AG09309 (cell line): ENCODE data around the gene PRPF31.
A peak's percentile ranks its signal among the peaks of the same experiment; 100 is the strongest.

Source experiments
- DNase-seq: peaks from one replicate; pipeline ENCODE4 v3.0.0-alpha.2; 2010; ENCODE audit warnings: low read depth
- H3K4me3 ChIP-seq: 2 replicates; pipeline ENCODE4 v1.5.1; 2011; ENCODE audit warnings: mild to moderate bottlenecking, low read depth, low read length, moderate library complexity; ENCODE audit not compliant: control insufficient read depth
- TF ChIP-seq, protein P1 (sequence below): IDR thresholded peaks from 2 replicates; pipeline ENCODE4 v1.5.1; 2011; ENCODE audit warnings: mild to moderate bottlenecking, low read depth, low read length, inconsistent platforms; ENCODE audit not compliant: insufficient read depth, control insufficient read depth; ENCODE audit errors: missing control alignments

The PRPF31 gene

DNA sequence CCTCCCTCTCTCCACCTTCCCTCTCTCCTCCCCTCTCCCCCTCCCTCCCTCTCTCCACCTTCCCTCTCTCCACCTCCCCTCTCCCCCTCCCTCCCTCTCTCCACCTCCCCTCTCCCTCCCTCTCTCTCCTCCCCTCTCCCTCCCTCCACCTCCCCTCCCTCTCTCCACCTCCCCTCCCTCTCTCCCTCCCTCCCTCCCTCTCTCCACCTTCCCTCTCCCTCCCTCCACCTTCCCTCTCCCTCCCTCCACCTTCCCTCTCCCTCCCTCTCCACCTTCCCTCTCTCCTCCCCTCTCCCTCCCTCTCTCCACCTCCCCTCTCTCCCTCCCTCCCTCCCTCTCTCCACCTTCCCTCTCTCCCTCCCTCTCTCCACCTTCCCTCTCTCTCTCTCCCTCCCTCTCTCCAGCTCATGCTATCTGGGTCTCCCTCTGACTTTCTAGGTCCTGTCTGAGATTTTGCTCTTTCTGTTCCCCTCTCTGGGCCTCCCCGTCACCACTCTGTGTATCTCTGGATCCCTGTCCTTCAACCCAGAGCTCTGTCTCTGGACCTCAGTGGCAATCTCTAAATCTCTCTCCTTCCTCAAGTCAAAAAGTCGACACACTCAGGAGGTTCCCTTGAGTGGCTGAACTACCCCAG lies 18.5 kb downstream of the PRPF31 start:
- no peak for DNase-seq
- TF ChIP-seq, protein P1, sequence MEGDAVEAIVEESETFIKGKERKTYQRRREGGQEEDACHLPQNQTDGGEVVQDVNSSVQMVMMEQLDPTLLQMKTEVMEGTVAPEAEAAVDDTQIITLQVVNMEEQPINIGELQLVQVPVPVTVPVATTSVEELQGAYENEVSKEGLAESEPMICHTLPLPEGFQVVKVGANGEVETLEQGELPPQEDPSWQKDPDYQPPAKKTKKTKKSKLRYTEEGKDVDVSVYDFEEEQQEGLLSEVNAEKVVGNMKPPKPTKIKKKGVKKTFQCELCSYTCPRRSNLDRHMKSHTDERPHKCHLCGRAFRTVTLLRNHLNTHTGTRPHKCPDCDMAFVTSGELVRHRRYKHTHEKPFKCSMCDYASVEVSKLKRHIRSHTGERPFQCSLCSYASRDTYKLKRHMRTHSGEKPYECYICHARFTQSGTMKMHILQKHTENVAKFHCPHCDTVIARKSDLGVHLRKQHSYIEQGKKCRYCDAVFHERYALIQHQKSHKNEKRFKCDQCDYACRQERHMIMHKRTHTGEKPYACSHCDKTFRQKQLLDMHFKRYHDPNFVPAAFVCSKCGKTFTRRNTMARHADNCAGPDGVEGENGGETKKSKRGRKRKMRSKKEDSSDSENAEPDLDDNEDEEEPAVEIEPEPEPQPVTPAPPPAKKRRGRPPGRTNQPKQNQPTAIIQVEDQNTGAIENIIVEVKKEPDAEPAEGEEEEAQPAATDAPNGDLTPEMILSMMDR = no peak
- H3K4me3 ChIP-seq = no peak overlapping the region

DNA sequence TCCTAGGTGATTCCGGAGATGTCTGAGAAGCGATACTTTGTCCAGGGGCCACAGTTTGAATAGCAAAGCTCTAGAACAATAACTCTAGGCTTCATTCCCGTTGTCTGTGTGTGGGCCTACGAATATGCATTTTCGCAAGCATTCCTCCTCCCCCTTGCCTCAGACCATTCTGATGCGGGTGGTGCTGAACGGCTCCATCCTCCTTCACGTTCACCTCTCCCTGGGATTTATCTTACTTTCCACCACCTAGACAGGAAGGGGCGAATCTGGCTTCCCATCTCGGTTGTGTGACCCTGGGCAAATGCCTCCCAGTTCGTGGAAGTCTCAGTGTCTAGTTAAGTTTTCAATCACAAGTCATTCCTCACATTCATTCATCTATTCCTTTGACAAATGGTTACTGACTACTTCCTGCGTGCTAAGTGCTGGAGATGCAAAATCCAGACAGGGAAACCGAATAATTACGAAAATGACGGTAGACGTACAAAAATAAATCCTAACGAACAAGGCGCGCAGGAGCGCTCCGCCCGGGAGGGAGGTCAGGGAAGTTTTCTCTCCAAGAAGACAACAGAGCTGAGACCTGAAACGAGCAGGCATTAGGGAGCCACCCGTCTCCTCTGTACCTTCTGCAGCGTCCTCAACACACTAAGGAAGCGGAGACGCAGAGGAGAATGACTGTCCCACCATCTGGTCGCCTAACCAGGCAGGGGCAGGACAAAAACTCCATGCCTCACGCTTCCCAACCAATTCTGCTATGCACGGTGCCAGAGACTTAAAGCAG lies 20.7 kb downstream of the PRPF31 start:
- TF ChIP-seq, protein P1 = no peak
- no peak for DNase-seq

DNA sequence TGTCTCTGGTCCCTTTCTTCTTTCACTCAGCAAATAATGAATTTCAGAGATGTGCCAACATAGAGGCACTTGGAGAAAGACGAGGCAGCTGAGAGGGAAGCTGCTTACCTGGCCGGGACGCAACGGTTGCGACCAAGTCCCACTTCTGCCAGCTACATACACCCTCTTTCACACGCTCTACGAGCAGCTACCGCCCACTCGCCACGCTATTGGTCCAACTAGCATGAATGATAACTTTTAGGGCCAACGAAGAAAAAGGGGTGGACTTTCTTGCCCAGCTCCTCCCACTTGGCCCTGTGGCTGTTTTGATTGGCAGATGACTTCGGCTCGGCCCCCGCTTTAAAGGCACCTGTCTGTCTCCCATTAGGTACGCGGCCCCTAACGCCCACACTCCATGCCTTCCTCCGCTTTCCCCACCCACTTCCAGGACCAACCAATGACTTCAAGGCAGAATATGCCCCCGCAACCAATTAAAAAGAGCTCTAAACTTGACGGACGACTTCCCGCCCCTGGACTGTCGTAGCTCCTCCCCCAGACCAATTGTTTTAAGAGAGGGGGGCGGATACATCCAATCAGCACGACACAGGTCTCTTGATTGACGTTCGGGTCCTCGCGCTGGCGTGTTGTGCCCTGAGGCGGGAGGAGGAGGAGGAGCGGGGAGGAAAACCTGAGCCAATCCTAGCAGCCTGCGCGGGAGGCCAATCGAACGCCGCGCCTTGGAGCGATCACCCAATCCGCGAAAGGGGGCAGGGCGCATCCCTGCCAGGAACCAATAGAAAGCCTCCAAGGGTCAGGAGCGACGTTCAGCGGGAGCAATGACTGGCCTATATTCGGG lies 21.5 kb downstream of the PRPF31 start:
- TF ChIP-seq, protein P1 = no peak
- H3K4me3 ChIP-seq = peak overlapping the region; percentile 66

More for the DNA sequence above, 20.7 kb downstream of the PRPF31 start:
- peak overlapping the region; percentile 31 for H3K4me3 ChIP-seq

DNA sequence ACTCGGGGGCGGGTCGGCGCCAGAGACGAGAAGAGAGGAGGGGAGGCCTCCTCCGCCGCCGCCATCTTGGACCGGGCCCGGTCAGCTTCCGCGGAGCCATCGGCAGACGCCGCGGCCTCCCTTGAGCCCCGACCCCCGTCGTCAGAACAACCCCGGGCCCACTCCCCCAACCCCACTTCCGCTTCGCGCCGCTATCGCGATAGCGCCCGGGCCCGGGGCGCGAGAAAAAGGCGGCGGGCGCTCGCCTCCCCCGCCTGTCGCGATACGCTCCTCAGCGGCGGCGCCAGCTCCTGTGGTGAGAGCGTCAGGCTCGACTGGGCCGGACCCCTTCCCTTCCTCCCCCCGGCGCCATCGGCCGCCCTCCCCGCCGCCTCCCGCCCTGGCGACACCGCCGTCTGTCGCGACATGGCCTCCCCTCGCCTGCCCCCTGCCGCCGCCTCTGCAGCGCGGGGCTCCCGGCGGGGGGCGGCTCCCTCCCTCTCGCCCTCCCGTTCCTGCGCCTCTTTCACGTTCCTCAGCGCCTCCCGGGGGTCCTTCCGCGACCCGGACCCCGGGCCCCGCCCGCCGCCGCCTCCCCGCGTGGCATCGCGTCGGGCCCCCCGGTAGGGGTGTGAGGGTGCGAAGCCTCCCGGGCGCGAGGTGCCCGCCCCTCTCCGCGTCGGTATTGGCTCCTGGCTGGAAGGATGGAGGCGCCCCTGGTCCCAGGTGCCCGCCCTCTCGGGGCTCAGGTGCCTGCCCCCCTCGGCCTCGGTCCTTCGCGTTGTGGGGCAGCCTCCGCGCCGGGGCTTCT lies 22.3 kb downstream of the PRPF31 start, which contains the start of gene CNOT3:
Gene CNOT3, plus strand, starts transcription at position 64 of the 790 bp plus-strand sequence. CDS start 5,217 bp downstream, outside the sequence.
- TF ChIP-seq, protein P1 = peak; percentile 8
- DNase-seq = no peak
- H3K4me3 ChIP-seq = peak within 1 kb of the TSS; percentile 66

More for the DNA sequence above, 21.5 kb downstream of the PRPF31 start:
- peak; percentile 100 for DNase-seq

DNA sequence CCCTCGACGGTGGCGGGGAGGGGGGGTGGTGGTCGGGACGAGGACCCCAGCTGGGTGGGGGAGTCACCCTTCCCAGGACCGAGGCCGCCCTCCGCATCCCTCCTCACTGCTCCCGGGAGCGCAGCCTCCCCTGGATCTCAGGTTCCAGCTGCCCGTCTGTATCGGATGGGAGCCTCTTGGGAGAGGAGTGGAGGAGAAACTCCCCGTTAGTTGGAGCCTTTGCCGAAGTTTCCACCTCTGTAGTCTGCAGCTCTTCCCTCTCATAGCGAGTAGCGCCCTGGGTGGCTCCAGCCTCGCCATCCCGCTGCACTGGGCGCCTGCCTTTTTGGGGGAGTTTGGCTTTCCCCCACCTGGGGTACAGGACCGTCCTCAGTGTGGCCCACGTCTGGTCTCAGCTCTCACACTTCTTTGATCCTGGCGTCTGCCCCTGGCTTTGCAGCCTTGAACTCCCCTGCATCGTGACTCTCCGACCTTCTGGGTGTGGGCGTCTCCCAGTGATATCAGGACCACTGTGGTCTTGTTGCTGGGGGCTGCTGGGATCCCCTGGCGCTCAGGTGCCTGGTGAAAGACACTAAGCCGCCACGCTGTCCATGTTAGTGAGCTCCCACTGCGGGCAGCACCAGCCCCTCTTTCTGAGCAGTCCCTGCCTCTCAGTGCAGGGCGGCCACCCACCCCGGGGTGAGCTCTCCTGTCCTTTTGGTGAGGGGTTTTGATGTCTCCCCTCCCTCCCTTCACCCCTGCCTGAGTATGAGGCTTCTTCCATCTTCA lies 23.1 kb downstream of the PRPF31 start:
- DNase-seq = no peak
- TF ChIP-seq, protein P1 = no peak
- peak overlapping the region; percentile 66 for H3K4me3 ChIP-seq
